Astrocyte of the cerebellum (primary cell): ENCODE measurements around the gene PRPSAP1.
"Not testable (repeated sequence)": the region's sequence is repeated elsewhere in the genome, so short reads cannot be mapped to it uniquely, and the experiment has no call there.

Experiments used
- DNase-seq: peaks from one replicate; pipeline ENCODE4 v3.0.0-alpha.2; 2011; ENCODE audit warnings: low read depth
- H3K4me3 ChIP-seq: 2 replicates; pipeline ENCODE4 v1.5.1; 2011; ENCODE audit warnings: mild to moderate bottlenecking, low read depth, low read length, moderate library complexity
- CTCF ChIP-seq: IDR thresholded peaks from 2 replicates; pipeline ENCODE4 v1.5.1; 2012; ENCODE audit warnings: low read length, low read depth, moderate library complexity, mild to moderate bottlenecking; ENCODE audit errors: missing control alignments
- in situ Hi-C: cut with HindIII; loops from 2 replicates; pipeline ENCODE4 v1.10.0; 2017; ENCODE audit warnings: low sequenced_read_pairs

Gene PRPSAP1

GRCh38 chr17:76268991-76269981, 84.4 kb downstream of the PRPSAP1 start:
- in situ Hi-C loops = no loop called here
- DNase-seq = no peak
- H3K4me3 ChIP-seq = no peak overlapping the region
- no peak for TF ChIP-seq CTCF

DNA sequence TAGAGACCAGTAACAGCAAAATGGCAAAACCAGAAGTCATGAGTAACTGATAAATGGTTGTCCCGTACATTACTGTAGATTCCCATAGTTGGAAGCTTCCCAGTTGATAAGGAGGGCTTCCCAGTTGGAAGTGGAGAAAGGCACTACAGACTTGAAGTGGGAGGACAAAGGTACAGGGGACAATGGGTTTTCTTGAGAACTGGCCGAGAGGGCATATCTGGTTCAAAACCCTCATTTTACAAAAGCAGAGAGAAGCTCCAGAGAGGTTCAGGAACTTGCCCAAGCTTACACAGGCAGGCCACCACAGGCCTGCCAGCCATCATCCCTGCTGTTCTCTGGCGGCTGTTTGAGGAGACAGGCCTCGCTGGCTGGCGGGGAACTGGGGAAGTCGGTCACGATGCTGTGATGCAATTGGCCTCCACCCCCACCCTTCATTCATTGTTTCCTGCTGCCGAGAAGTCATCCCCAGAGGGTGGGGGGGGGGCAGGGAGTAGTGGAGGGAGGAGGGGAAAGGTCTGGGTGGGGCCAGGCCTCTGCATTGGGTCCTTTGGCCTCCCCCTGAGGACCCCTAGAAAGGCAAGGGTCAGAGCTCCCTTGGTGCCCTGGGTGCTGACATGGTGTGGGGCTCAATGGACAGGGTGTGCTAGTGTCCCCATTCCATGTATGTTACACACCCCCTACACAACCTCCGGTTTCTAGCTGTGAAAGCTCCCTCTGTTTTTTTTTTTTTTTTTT, 85.5 kb downstream of the PRPSAP1 start:
- peak; percentile 37 for DNase-seq
- in situ Hi-C loops = no loop called here
- H3K4me3 ChIP-seq = no peak overlapping the region
- TF ChIP-seq CTCF = no peak

- H3K4me3 ChIP-seq, in situ Hi-C loops, DNase-seq: not testable (repeated sequence)
These were observed 86.1 kb downstream of the PRPSAP1 start for GRCh38 chr17:76267581-76268001.

- H3K4me3 ChIP-seq = peak overlapping the region; percentile 78
- TF ChIP-seq CTCF = no peak
- DNase-seq = no peak
- in situ Hi-C loops = no loop called here
These were observed 86.6 kb downstream of the PRPSAP1 start for GRCh38 chr17:76267051-76267576.

DNA sequence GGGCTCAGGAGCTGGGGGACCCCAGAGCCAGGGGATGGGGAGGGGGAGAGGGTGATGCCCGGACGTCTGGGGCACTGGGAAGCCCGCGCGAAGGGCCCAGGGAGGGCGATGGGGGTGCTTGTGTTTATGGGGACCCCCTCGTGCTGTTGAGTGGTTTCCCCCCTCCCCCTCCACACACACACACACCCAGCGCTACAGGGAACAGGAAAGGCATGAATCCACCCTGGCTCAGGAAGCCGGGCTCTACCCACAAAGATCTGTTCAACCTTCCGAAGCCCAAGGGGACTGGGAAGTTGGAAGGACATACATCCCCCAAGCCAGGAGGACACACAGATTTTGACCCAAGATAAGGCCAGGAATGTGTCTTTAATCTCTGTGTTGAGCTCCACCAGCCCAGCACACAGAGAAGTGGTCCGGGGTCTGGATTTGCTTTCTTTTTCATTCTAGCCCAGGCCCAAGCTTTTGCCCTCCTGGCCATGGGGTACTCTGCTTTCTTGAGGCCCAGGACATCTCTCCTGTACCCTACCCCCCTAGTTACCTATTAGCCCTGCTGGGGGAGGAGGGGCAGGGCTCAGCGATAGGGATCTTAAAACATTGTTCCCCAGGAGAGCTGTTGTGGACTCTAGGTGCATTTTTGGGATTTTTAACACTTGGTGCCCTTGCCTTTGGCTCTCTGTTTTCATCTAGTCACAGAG, 87.3 kb downstream of the PRPSAP1 start:
- TF ChIP-seq CTCF = no peak
- in situ Hi-C loops = no loop called here
- peak overlapping the region; percentile 78 for H3K4me3 ChIP-seq
- no peak for DNase-seq

DNA sequence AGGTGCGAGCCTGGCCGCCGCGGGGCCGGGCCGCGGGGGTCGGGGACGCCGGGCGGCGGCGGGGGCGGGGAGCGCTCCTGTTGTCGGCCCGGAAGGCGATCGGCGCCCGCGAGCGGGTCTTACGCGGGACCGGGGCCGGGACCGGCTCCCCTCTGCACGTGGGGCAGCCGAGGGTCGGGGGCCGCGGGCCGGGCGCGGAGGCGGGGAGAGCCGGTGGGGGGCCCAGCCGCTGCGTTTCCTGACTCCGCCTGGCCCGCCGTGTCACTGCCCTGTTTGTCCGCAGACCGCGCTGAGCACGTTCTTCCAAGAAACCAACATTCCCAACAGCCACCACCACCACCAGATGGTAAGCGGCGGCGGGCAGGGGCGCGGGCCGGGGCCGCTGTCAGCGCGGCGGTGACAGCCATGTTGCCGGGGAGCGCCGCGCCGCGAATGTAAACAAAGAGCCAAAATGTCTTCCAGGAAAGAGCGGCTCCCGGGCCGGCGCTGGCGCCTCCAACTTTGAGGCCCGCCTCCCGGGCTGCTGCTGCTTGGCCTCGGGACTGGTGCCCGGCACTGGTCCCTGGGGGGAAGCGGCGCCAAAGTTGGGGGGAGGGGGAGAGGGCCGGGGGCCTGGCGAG, 88.0 kb downstream of the PRPSAP1 start:
- peak overlapping the region; percentile 78 for H3K4me3 ChIP-seq
- DNase-seq = no peak
- no peak for TF ChIP-seq CTCF
- in situ Hi-C loops = no loop called here
